Stimulated activated naive CD4-positive, alpha-beta T cell (primary cell): ENCODE measurements around the gene PRXL2C.
"Not testable (repeated sequence)": the region's sequence is repeated elsewhere in the genome, so short reads cannot be mapped to it uniquely, and the experiment has no call there.

ENCODE experiments used
- DNase-seq, 6 experiments: peaks; one replicate each; lab custom pipeline; 2025; lab: John Stamatoyannopoulos, UW

The PRXL2C gene, protein sequence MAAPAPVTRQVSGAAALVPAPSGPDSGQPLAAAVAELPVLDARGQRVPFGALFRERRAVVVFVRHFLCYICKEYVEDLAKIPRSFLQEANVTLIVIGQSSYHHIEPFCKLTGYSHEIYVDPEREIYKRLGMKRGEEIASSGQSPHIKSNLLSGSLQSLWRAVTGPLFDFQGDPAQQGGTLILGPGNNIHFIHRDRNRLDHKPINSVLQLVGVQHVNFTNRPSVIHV

DNA sequence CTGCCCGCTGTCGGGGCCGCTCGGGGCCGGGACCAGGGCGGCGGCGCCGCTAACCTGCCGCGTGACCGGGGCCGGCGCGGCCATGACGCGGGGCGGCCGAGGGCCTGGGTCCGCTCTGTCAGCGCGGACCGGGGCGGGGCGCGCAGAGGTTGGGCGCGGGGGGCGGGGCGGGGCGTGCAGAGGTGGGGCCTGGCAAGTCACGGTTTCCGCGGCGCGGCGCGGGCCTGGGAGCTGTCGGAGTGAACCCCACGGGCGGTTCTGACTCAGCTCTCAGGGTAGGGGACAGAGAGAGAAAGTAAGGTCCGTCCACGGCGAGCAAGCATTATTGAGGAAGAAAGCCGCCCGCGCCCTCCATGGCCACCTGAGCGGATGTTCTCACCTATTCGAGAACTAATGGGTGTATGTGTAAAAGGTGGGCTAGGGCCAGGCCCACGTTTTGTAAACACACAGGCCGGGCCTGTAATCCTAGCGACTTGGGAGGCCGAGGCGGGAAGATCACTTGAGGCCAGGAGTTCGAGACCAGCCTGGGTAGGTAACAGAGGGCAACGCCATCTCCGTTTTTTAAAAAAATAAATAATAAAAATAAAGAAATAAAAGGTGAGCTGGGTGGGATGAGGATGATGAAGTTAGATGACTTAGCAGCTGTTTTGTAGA, at the start of gene PRXL2C:
Gene PRXL2C, minus strand, starts transcription at position 120 of the 654 bp plus-strand sequence. Its CDS starts 36 bp downstream, at position 84.
- peak; percentile 49 to 78 (median 74) for DNase-seq

- not testable (repeated sequence) for DNase-seq
Measured at GRCh38 chr9:96700721-96701375, 45.7 kb upstream of the PRXL2C start.

GRCh38 chr9:96691326-96691725, 36.2 kb upstream of the PRXL2C start:
- no peak for DNase-seq

DNA sequence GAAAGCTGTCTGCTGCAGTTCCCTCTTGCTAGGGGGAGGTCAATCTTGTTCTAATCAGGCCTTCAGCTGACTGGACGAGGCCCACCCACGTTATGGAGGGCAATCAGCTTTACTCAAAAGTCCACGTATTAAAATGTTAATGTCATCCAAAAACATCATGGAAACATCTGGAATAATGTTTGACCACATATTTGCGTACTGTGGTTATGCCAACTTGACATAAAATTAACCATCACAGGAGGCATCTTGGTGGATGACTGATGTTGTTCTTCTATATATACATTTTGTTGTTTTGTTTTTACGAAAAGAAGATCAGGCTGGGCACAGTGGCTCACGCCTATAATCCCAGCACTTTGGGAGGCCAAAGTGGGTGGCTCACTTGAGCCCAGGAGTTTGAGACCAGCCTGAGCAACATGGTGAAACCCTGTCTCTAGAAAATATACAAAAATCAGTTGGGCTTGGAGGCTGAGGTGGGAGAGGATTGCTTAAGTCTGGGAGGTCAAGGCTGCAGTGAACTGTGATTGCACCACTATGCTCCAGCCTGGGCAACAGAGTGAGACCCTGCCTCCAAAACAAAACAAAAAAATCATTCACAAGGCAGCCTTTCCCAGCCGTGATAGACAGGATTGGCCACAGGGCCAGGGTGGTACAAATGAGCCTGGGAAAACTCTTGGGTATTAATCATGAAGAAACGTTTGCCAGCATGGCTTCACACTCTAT, 33.8 kb upstream of the PRXL2C start:
- DNase-seq: no peak

GRCh38 chr9:96688187-96688586, 33.1 kb upstream of the PRXL2C start:
- no peak for DNase-seq

- peak; percentile 60 to 82 (median 74) for DNase-seq
Measured at GRCh38 chr9:96686638-96687335, 31.7 kb upstream of the PRXL2C start.

- DNase-seq: no peak
Measured at GRCh38 chr9:96680812-96681499, 25.8 kb upstream of the PRXL2C start.

- DNase-seq: no peak
Measured at GRCh38 chr9:96674906-96675538, 19.9 kb upstream of the PRXL2C start.

- not testable (repeated sequence) for DNase-seq
Measured at GRCh38 chr9:96673786-96674185, 18.7 kb upstream of the PRXL2C start.

DNA sequence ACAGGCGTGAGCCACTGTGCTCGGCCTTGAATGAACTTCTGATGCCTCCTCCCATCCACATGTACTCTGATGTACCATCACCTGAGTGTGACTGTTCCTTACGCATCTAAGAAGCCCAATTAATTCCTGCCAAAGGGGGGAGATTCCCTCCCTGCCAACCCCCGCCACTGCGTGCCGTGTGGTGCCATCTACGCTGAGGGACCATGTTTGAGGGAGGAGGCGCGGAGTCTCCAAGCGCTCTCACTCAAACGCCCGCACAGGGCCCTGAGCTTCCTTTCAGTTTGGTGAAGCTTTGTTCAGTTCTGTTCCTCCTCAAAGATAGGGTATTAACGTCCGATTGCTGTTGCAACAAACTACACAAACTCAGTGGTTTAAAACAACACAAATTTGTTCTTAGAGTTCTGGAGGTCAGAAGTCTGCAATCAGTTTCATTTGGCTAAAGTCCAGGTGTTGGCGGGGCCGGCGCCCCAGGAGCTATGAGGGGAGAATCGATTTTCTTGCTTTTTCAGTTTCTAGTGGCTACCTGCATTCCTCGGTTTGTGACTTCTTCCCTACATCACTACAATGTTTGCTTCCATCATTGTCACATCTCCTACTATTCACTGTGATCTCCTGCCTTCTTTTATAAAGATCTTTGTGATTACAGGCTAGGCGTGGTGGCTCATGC, 13.9 kb upstream of the PRXL2C start:
- no peak for DNase-seq

DNA sequence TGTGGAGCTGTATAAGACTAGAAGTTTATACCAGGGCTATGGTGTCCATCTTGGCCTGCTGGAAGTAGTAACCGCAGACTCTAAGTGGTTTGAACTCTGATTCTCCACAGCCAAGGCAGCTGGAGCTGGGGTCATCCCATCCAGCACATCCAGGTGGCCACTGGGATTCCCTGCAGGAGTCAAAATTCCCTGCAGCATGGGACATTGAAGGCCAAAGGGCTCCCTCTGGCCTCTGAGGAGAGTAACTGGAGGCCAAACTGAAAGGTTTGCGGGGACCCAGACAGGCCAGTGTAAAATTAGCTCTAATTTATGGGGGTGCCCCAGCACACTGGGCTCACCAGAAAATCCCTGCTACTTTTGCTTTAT, 12.2 kb upstream of the PRXL2C start:
- no peak for DNase-seq

DNA sequence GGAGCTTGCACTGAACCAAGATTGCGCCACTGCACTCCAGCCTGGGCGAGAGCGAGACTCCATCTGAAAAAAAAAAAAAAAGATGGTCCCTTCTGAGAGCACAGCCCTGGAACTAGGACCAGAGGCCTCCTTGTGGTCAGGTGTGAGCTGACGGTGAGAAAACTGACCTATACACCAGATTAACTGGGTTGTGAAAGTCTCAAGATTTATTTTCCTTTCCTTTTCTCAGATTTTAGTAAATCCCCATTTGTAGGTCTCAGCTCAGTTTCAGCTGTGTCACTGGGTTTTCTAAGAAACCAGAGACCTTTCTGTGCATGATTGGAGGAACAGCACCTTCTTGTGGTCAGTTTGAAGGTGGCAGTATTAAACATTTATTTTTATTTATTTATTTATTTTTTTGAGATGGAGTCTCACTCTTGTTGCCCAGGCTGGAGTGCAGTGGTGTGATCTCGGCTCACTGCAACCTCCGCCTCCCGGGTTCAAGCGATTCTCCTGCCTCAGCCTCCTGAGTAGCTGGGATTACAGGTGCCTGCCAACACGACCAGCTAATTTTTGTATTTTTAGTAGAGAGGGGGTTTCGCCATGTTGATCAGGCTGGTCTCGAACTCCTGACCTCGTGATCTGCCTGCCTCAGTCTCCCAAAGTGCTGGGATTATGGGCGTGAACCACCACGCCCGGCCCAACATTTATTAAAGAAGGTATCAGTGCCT, 11.7 kb upstream of the PRXL2C start:
- peak in 3 of 6 experiments; percentile 11 to 26 (median 15) for DNase-seq

DNA sequence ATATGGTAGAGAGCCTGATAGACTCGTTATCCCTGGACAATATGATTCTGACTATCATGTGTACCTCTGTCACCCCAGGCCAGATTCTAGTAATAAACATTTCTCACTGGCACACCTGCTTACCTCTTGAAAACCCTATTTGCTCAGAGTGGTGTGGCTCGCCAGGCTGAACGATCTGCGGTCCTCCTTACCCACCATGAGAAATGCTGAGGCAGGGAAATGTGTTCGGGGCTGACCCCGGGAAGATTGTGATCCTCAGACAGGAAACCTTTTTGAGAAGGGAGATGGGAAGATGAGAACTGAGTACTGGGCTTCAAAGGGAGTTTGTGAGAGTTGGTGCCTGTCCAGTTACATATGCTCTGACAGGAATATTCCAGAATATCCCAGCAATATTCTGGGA, 10.7 kb upstream of the PRXL2C start:
- no peak for DNase-seq

DNA sequence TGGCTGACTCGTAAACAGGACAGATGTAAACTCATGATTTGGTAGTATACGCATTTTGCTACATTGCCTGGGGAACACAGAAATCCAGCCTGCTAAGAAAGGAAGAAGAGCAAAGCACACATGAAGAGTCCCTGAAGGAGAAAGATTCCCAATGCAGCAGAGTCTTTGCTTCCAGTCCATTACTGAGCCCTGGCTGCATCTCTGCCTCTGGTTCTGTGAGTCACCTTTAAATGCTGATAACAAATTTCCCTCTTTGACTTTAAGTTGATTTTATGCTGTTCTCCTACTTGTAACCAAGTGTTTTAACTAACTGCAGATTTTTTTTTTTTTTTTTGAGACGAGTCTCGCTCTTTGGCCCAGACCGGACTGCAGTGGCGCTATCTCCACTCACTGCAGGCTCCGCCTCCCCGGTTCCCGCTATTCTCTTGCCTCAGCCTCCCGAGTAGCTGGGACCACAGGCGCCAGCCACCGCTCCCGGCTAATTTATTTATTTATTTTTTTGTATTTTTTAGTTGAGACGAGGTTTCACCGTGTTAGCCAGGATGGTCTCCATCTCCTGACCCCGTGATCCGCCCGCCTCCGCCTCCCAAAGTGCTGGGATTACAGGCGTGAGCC, 8.5 kb upstream of the PRXL2C start:
- DNase-seq: no peak

GRCh38 chr9:96661711-96662110, 6.6 kb upstream of the PRXL2C start:
- no peak for DNase-seq

DNA sequence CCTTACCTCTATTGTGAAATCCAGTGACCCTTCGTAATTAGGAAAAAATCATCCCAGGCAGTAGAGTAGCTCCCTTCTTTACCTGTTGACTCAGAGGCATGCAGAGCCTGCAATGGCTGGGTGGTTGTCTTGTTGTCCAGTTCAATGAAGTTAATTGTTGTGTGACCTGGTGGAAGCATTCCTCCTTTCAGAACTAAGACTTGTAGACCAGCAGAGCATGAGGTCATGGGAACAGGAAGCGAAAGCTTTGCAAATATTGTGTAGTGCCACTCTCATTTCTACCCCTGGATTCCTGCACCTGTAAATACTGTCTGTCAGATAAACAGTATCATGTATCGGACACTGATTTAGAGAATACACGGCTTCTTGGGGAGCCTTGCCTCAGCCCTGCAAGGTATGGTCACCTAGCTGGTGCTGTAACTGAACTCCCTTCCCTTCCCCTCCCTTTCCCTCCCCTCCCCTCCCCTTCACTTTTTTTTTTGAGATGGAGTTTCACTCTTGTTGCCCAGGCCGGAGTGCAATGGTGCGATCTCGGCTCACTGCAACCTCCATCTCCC, 5.7 kb upstream of the PRXL2C start:
- DNase-seq: no peak

GRCh38 chr9:96654450-96655197, 493 bp downstream of the PRXL2C start:
- peak; percentile 70 to 86 (median 78) for DNase-seq

- peak in 1 of 6 experiments; percentile 6 for DNase-seq
Measured at GRCh38 chr9:96651626-96652025, 3.5 kb downstream of the PRXL2C start.
